Urinary bladder (tissue), 4 donors: ENCODE data around the gene ASCL2. TPM values are rescaled to one million over a fixed set of nuclear protein-coding genes. Genes with fewer than 3 reads are reported as not detected.
A peak's percentile ranks its signal among the peaks of the same experiment; 100 is the strongest.

ENCODE experiments used
- DNase-seq: peaks from one replicate; pipeline ENCODE4 v3.0.0-alpha.2; 2015; ENCODE audit errors: extremely low spot score
- H3K27ac ChIP-seq: one replicate; pipeline ENCODE4 v1.5.1; 2013; ENCODE audit warnings: low read depth, mild to moderate bottlenecking, moderate library complexity
- H3K36me3 ChIP-seq: one replicate; pipeline ENCODE4 v1.6.1; 2013; ENCODE audit warnings: mild to moderate bottlenecking, moderate library complexity; ENCODE audit not compliant: insufficient read depth
- H3K4me1 ChIP-seq: one replicate; pipeline ENCODE4 v1.6.1; 2013; ENCODE audit warnings: mild to moderate bottlenecking, moderate library complexity; ENCODE audit not compliant: insufficient read depth
- H3K4me3 ChIP-seq: one replicate; pipeline ENCODE4 v1.5.1; 2013; ENCODE audit warnings: low read depth, low read length
- WGBS: extraction: QIAGEN DNeasy Blood & Tissue Kit; methylation state at CpG from one replicate; pipeline ENCODE4 v1.1.7; 2013; 5-methylcytosine and 5-hydroxymethylcytosine counted together
- polyA plus RNA-seq: library from polyadenylated mRNA; stranded (reverse); fragments of 200-250 nt; gene quantifications from one replicate; pipeline ENCODE4 v1.2.3, GENCODE V29; 2013
- total RNA-seq: library from RNA; depleted of rRNA; stranded (reverse); fragments of >200 nt; gene quantifications from one replicate; pipeline ENCODE4 v1.2.3, GENCODE V29; 2014
- donor health status: healthy with polysubstance abuse.
- donor health status: healthy.

ASCL2 gene
- total and polyA plus RNA-seq, 2 donors: 0.42 to 0.85 TPM

DNA sequence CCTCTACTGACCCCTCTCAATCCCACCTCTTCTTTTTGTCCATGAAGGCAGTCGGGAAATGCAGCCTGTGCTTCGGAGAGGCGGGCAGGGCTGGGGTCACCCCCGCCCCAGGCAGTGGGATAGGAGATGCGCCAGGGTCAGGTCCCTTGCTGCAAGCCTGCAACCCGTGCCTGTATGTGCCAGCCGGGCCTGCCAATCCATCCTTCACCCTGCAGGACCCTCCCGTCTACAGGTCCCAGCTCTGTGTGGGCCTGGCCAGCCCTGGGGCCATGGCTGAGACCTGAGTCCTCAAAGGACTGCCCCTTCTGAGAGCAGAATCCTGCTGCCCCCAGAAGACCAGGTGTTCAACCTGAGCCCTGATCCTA, 10.9 kb downstream of the ASCL2 start:
- H3K4me3 ChIP-seq: no peak overlapping the region
- no peaks in the 10 kb centered on the region for H3K4me1 ChIP-seq
- H3K27ac ChIP-seq: no peak overlapping the region
- H3K36me3 ChIP-seq: no peaks in the 10 kb centered on the region
- DNase-seq: no peak
- WGBS: 90% methylated on average over 8 of the region's 8 CpGs

DNA sequence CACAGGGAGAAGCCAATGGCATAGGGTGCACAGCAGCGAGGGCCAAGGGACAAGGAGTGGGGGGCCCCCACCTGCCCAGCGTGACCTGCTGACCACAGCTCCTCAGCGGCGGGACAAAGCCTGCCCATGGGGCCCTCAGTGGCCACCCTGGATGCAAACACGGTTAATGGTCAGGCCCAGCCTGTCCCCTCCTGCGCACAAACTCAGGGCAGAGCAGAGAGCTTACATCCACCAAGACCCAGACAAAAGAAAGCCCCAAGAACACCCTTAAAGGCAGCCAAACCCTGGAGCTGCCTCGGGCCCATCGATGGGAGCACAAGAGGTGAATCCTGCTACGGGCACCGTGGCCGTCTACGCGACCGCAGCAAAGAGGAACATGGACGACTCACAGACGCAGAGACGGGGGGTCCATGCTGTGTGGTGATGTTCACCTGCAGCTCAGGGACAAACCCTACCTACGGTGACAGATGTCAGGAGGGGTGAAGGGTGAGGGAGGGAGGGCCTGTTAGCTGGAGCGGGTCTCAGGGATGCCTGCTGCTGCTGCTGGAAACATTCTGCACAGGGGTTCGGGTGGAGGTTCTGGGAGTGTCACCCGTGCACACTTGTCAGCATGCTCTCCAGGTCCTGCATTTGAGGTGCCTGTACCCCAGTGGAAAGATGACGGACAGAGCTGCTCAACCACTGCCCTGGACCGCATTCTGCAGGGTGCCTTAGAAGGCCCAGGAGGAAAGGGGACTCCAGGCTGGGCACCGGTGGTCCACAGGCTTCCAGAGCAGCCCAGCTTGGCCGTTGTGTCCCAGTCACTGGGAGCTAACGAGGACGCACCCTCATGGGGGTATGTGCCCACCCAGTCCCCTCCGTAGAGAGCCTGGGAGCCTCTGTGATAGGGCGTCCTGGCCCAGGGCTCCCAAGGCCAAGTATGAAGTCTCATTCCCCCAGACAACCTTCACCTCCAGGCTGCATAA, 11.6 kb downstream of the ASCL2 start:
- Histone ChIP-seq H3K27ac (no peak overlapping the region), H3K4me3 (no peak overlapping the region), H3K36me3 (no peaks in the 10 kb centered on the region), H3K4me1 (no peaks in the 10 kb centered on the region)
- WGBS: 90% methylated on average over 29 of the region's 29 CpGs
- DNase-seq: no peak

- Histone ChIP-seq H3K27ac (peak overlapping the region; percentile 80), H3K4me1 (no peaks in the 10 kb centered on the region), H3K4me3 (no peak overlapping the region), H3K36me3 (no peaks in the 10 kb centered on the region)
- no peak for DNase-seq
- 81% methylated on average over 31 of the region's 31 CpGs for WGBS
Measured at GRCh38 chr11:2256951-2257700, 13.3 kb downstream of the ASCL2 start.

GRCh38 chr11:2256293-2256913, 14.0 kb downstream of the ASCL2 start:
- no peak for DNase-seq
- no peak overlapping the region for H3K4me3 ChIP-seq
- H3K4me1 ChIP-seq: no peaks in the 10 kb centered on the region
- peak overlapping the region; percentile 46 for H3K27ac ChIP-seq
- no peaks in the 10 kb centered on the region for H3K36me3 ChIP-seq
- 80% methylated on average over 14 of the region's 14 CpGs for WGBS

DNA sequence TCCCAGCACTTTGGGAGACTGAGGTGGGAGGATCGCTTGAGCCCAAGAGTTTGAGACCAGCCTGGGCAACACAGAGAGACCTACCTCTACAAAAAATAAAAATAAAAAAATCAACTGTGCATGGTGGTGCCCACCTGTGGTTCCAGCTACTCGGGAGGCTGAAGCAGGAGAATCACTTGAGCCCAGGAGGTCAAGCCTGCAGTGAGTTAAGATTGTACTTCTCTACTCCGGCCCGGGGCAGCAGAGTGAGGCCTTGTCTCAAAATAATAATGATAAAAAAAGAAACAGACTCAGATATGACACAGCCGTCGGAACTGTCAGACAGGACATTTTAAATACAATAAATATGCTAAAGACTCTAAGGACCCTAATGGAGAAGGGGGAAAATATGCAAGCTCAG, 18.4 kb downstream of the ASCL2 start:
- DNase-seq: no peak
- H3K4me3 ChIP-seq: no peak overlapping the region
- WGBS: 88% methylated on average over 6 of the region's 6 CpGs
- no peaks in the 10 kb centered on the region for H3K4me1 ChIP-seq
- no peak overlapping the region for H3K27ac ChIP-seq
- no peaks in the 10 kb centered on the region for H3K36me3 ChIP-seq

DNA sequence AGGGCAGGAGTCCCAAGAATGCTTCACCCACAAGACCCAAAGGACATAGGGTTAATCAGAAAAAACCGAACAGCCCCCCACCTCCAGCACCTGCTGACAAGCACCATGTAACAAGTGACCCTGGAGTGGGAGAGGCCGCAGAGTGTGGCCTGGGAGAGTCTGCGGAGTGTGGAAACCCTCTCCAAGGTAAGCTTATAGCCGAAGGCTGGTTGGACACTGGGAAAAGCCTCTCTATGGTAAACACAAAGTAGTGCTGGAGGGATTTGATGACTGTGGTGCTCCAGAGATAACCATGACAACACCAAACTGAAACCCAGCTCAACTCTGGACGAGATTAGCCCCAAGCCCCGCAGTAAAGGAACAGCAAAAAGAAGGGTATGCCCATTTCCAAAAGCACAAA, 19.2 kb downstream of the ASCL2 start:
- H3K36me3 ChIP-seq: no peaks in the 10 kb centered on the region
- no peak overlapping the region for H3K4me3 ChIP-seq
- no peak overlapping the region for H3K27ac ChIP-seq
- WGBS: 94% methylated on average over 6 of the region's 6 CpGs
- DNase-seq: no peak
- H3K4me1 ChIP-seq: no peaks in the 10 kb centered on the region

DNA sequence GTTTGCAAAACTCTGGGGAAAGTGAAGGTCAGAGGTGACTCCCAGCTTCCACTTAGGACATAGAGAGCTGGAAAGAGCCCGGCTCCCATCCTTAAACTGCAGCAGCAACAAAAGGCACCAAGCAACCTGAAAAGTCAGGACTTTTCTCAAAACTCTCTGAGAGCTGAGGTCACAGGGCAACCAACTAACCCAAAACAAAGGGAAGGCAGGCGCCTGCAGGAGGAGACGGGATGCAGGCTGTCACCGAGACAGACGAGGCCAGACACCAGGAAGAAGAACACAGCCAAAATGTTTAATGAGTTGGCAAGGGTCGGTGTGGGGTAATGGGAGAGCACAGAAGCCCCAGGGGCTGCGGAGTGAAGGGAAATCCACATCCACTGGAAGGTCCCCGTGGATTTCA, 19.9 kb downstream of the ASCL2 start:
- DNase-seq: no peak
- H3K36me3 ChIP-seq: no peaks in the 10 kb centered on the region
- H3K4me1 ChIP-seq: no peaks in the 10 kb centered on the region
- H3K27ac ChIP-seq: no peak overlapping the region
- 75% methylated on average over 8 of the region's 8 CpGs for WGBS
- no peak overlapping the region for H3K4me3 ChIP-seq

GRCh38 chr11:2250041-2250440, 20.3 kb downstream of the ASCL2 start:
- 85% methylated on average over 9 of the region's 9 CpGs for WGBS
- H3K27ac ChIP-seq: no peak overlapping the region
- no peaks in the 10 kb centered on the region for H3K4me1 ChIP-seq
- no peaks in the 10 kb centered on the region for H3K36me3 ChIP-seq
- H3K4me3 ChIP-seq: no peak overlapping the region
- no peak for DNase-seq

DNA sequence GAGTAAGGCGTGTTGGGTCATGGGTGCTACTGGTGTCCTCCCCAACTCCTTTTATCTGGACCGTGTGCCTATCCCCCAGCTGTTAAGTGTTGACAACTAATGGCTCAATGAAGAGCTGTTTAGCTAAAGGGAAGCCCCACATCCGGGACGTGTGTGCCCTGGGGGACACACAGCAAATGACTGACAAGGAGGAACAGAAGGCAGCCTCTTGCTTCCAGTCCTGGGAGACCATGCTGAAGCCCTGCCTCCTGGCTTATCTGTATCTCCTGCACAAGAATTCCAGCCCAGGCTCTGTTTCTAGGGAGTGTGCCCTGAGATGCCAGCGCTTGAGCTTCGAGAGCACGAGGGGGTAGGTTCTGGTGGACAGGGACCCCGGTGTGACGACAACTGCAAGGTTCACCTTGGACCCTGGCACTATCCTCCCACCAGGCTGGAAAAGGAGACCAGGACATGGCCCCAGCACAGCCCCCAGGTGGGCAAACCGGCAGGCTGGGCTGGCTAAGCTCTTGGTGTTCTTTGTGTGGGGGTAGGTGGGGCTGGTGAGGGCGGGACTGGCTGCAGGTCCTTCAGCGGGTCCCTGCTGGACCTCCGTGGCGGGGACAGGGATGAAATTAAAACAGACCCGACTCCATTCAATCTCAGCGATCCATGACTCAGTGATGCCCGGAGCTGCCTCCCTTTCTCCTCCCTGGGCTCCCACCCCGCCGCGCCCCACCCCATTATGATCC, 21.0 kb downstream of the ASCL2 start:
- H3K4me1 ChIP-seq: no peaks in the 10 kb centered on the region
- no peaks in the 10 kb centered on the region for H3K36me3 ChIP-seq
- 82% methylated on average over 20 of the region's 20 CpGs for WGBS
- no peak for DNase-seq
- H3K27ac ChIP-seq: no peak overlapping the region
- no peak overlapping the region for H3K4me3 ChIP-seq

- Histone ChIP-seq H3K36me3 (no peaks in the 10 kb centered on the region), H3K27ac (no peak overlapping the region), H3K4me1 (no peaks in the 10 kb centered on the region), H3K4me3 (no peak overlapping the region)
- 97% methylated on average over 7 of the region's 7 CpGs for whole genome bisulfite sequencing
- DNase-seq: no peak
Measured at GRCh38 chr11:2248762-2249161, 21.6 kb downstream of the ASCL2 start.

DNA sequence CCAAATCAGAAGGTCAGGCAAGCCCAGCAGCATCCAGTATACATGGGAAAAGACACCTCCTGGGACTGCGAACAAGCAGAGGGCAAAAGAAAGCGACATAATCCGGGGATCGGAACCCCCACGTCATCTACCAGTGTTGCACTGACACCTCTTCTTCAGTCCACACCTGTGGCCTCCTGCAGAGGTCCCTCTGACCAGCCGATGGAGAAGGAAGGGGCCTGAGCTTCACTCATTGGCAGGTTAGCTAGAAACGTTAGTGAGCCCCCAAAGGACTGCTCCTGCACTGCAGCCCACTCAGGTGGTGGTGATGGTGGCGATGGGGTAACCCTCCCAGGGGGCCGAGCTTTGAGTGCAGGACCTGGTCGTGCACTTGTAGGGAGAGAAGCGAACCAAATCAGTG, 22.1 kb downstream of the ASCL2 start:
- no peak overlapping the region for H3K27ac ChIP-seq
- H3K4me1 ChIP-seq: no peaks in the 10 kb centered on the region
- no peaks in the 10 kb centered on the region for H3K36me3 ChIP-seq
- WGBS: 89% methylated on average over 11 of the region's 11 CpGs
- no peak overlapping the region for H3K4me3 ChIP-seq
- no peak for DNase-seq

GRCh38 chr11:2247496-2247895, 22.9 kb downstream of the ASCL2 start:
- no peaks in the 10 kb centered on the region for H3K36me3 ChIP-seq
- no peak for DNase-seq
- no peaks in the 10 kb centered on the region for H3K4me1 ChIP-seq
- WGBS: 78% methylated on average over 7 of the region's 7 CpGs
- no peak overlapping the region for H3K27ac ChIP-seq
- H3K4me3 ChIP-seq: no peak overlapping the region

GRCh38 chr11:2240834-2241233, 29.6 kb downstream of the ASCL2 start:
- Histone ChIP-seq H3K4me3 (no peak overlapping the region), H3K4me1 (no peaks in the 10 kb centered on the region), H3K27ac (no peak overlapping the region), H3K36me3 (no peaks in the 10 kb centered on the region)
- no peak for DNase-seq
- WGBS: 72% methylated on average over 3 of the region's 3 CpGs
